ENCODE data around the gene CASZ1. TPM values are rescaled to one million over a fixed set of nuclear protein-coding genes. Genes with fewer than 3 reads are reported as not detected.
A peak's percentile ranks its signal among the peaks of the same experiment; 100 is the strongest.

CASZ1 gene
- total RNA-seq, 8 experiments from 2014 or later = 0.46 to 15.1 (median 6.4) TPM

GRCh38 chr1:10676963-10677362, 119.5 kb downstream of the CASZ1 start:
- in situ Hi-C loops (cut with MboI; ENCODE audit: low pct_unique_long_range_greater_than_20kb in 2 of 9, low sequenced_read_pairs in 9 of 9, unreplicated experiment in 9 of 9) = loop anchor here in 1 of 9 experiments (25.0 kb wide), 1 partner anchor 110 kb away; the partner anchor contains the start of gene CASZ1
- Histone ChIP-seq H3K4me1 (replicated peaks in 1 of 2) (peaks cover 51 to 77% of the 10 kb centered on the region in 2 donors), H3K27ac (peak overlapping the region in 1 of 2 donors; percentile 45), H3K4me3 (no peak overlapping the region)
- ATAC-seq (replicated peaks in 6 of 8) = peak in 5 of 8 experiments; percentile 40 to 56 (median 48)
- WGBS, 10 experiments = 8 to 55% (median 31%) methylated on average over 6 to 7 of the region's 13 CpGs; no CpG with 5 or more reads in 7 of the 10 experiments

- 75 to 100% (median 92%) methylated on average over 1 to 3 of the region's 5 CpGs; no CpG with 5 or more reads in 7 of the 10 experiments for WGBS, 10 experiments
- no peak for ATAC-seq (replicated peaks in 6 of 8)
- Histone ChIP-seq H3K27ac (no peak overlapping the region), H3K4me1 (replicated peaks in 1 of 2) (peaks cover 63 to 79% of the 10 kb centered on the region in 2 donors), H3K4me3 (no peak overlapping the region)
- in situ Hi-C loops (cut with MboI; ENCODE audit: low pct_unique_long_range_greater_than_20kb in 2 of 9, low sequenced_read_pairs in 9 of 9, unreplicated experiment in 9 of 9) = loop anchor here in 1 of 9 experiments (25.0 kb wide), 1 partner anchor 111 kb away; the partner anchor contains the start of gene CASZ1
These were observed 120.6 kb downstream of the CASZ1 start for GRCh38 chr1:10675813-10676212.

- WGBS, 10 experiments = 40 to 74% (median 53%) methylated on average over 1 to 12 of the region's 29 CpGs; no CpG with 5 or more reads in 7 of the 10 experiments
- peak overlapping the region; percentile 8 to 75 for H3K27ac ChIP-seq
- in situ Hi-C loops (cut with MboI; ENCODE audit: low pct_unique_long_range_greater_than_20kb in 2 of 9, low sequenced_read_pairs in 9 of 9, unreplicated experiment in 9 of 9) = loop anchor here in 1 of 9 experiments (25.0 kb wide), 1 partner anchor 112 kb away; the partner anchor contains the start of gene CASZ1
- H3K4me3 ChIP-seq = no peak overlapping the region
- H3K4me1 ChIP-seq (replicated peaks in 1 of 2) = peaks cover 71 to 85% of the 10 kb centered on the region in 2 donors
- no peak for ATAC-seq (replicated peaks in 6 of 8)
These were observed 121.5 kb downstream of the CASZ1 start for GRCh38 chr1:10674700-10675609.

GRCh38 chr1:10674222-10674621, 122.2 kb downstream of the CASZ1 start:
- H3K4me3 ChIP-seq = no peak overlapping the region
- ATAC-seq (replicated peaks in 6 of 8) = no peak
- H3K27ac ChIP-seq = peak overlapping the region; percentile 45 to 75
- H3K4me1 ChIP-seq (replicated peaks in 1 of 2) = peaks cover 79 to 87% of the 10 kb centered on the region in 2 donors
- in situ Hi-C loops (cut with MboI; ENCODE audit: low pct_unique_long_range_greater_than_20kb in 2 of 9, low sequenced_read_pairs in 9 of 9, unreplicated experiment in 9 of 9) = no loop called here
- WGBS, 10 experiments = 60 to 90% (median 67%) methylated on average over 1 to 7 of the region's 16 CpGs; no CpG with 5 or more reads in 5 of the 10 experiments

- Histone ChIP-seq H3K4me1 (replicated peaks in 1 of 2) (peaks cover 83 to 92% of the 10 kb centered on the region in 2 donors), H3K27ac (peak overlapping the region; percentile 48 to 79), H3K4me3 (no peak overlapping the region)
- ATAC-seq (replicated peaks in 6 of 8) = peak in 3 of 8 experiments; percentile 2 to 56 (median 7)
- 36 to 100% (median 66%) methylated on average over 1 to 13 of the region's 19 CpGs; no CpG with 5 or more reads in 1 of the 10 experiments for WGBS, 10 experiments
- in situ Hi-C loops (cut with MboI; ENCODE audit: low pct_unique_long_range_greater_than_20kb in 2 of 9, low sequenced_read_pairs in 9 of 9, unreplicated experiment in 9 of 9) = no loop called here
These were observed 123.2 kb downstream of the CASZ1 start for GRCh38 chr1:10673109-10673711.

GRCh38 chr1:10672343-10673050, 123.9 kb downstream of the CASZ1 start:
- H3K4me3 ChIP-seq = no peak overlapping the region
- H3K4me1 ChIP-seq (replicated peaks in 1 of 2) = peaks cover 84 to 93% of the 10 kb centered on the region in 2 donors
- peak overlapping the region; percentile 48 to 79 for H3K27ac ChIP-seq
- WGBS, 10 experiments = 17 to 84% (median 49%) methylated on average over 2 to 17 of the region's 35 CpGs; no CpG with 5 or more reads in 2 of the 10 experiments
- in situ Hi-C loops (cut with MboI; ENCODE audit: low pct_unique_long_range_greater_than_20kb in 2 of 9, low sequenced_read_pairs in 9 of 9, unreplicated experiment in 9 of 9) = no loop called here
- peak in 4 of 8 experiments; percentile 5 to 46 (median 24) for ATAC-seq (replicated peaks in 6 of 8)

- H3K4me3 ChIP-seq = no peak overlapping the region
- in situ Hi-C loops (cut with MboI; ENCODE audit: low pct_unique_long_range_greater_than_20kb in 2 of 9, low sequenced_read_pairs in 9 of 9, unreplicated experiment in 9 of 9) = no loop called here
- ATAC-seq (replicated peaks in 6 of 8) = peak in 6 of 8 experiments; percentile 4 to 42 (median 38)
- H3K4me1 ChIP-seq (replicated peaks in 1 of 2) = peaks cover 79 to 93% of the 10 kb centered on the region in 2 donors
- peak overlapping the region; percentile 74 to 79 for H3K27ac ChIP-seq
- WGBS, 10 experiments = 12 to 80% (median 48%) methylated on average over 1 to 11 of the region's 27 CpGs; no CpG with 5 or more reads in 4 of the 10 experiments
These were observed 124.7 kb downstream of the CASZ1 start for GRCh38 chr1:10671622-10672342.

- Histone ChIP-seq H3K27ac (peak overlapping the region; percentile 74 to 79), H3K4me1 (replicated peaks in 1 of 2) (peaks cover 73 to 93% of the 10 kb centered on the region in 2 donors), H3K4me3 (no peak overlapping the region)
- in situ Hi-C loops (cut with MboI; ENCODE audit: low pct_unique_long_range_greater_than_20kb in 2 of 9, low sequenced_read_pairs in 9 of 9, unreplicated experiment in 9 of 9) = no loop called here
- 20 to 67% (median 53%) methylated on average over 1 to 16 of the region's 18 CpGs; no CpG with 5 or more reads in 3 of the 10 experiments for WGBS, 10 experiments
- peak in 5 of 8 experiments; percentile 13 to 45 (median 37) for ATAC-seq (replicated peaks in 6 of 8)
These were observed 125.4 kb downstream of the CASZ1 start for GRCh38 chr1:10671090-10671489.

GRCh38 chr1:10670190-10670589, 126.3 kb downstream of the CASZ1 start:
- Histone ChIP-seq H3K4me1 (replicated peaks in 1 of 2) (peaks cover 73 to 92% of the 10 kb centered on the region in 2 donors), H3K27ac (peak overlapping the region in 1 of 2 donors; percentile 79), H3K4me3 (no peak overlapping the region)
- 60 to 93% (median 60%) methylated on average over 1 to 5 of the region's 10 CpGs; no CpG with 5 or more reads in 7 of the 10 experiments for WGBS, 10 experiments
- no peak for ATAC-seq (replicated peaks in 6 of 8)
- in situ Hi-C loops (cut with MboI; ENCODE audit: low pct_unique_long_range_greater_than_20kb in 2 of 9, low sequenced_read_pairs in 9 of 9, unreplicated experiment in 9 of 9) = no loop called here

- 30 to 68% methylated on average over 2 to 4 of the region's 12 CpGs; no CpG with 5 or more reads in 8 of the 10 experiments for WGBS, 10 experiments
- in situ Hi-C loops (cut with MboI; ENCODE audit: low pct_unique_long_range_greater_than_20kb in 2 of 9, low sequenced_read_pairs in 9 of 9, unreplicated experiment in 9 of 9) = no loop called here
These were observed 126.9 kb downstream of the CASZ1 start for GRCh38 chr1:10669570-10669969.

GRCh38 chr1:10667861-10668761, 128.3 kb downstream of the CASZ1 start:
- 28 to 41% methylated on average over 8 to 9 of the region's 40 CpGs; no CpG with 5 or more reads in 8 of the 10 experiments for WGBS, 10 experiments
- no peak overlapping the region for H3K4me3 ChIP-seq
- H3K4me1 ChIP-seq (replicated peaks in 1 of 2) = peaks cover 75 to 91% of the 10 kb centered on the region in 2 donors
- peak overlapping the region in 1 of 2 donors; percentile 13 for H3K27ac ChIP-seq
- ATAC-seq (replicated peaks in 6 of 8) = peak in 6 of 8 experiments; percentile 0 to 40 (median 12)
- in situ Hi-C loops (cut with MboI; ENCODE audit: low pct_unique_long_range_greater_than_20kb in 2 of 9, low sequenced_read_pairs in 9 of 9, unreplicated experiment in 9 of 9) = no loop called here

More at GRCh38 chr1:10669570-10669969, 126.9 kb downstream of the CASZ1 start:
- Histone ChIP-seq H3K4me3 (no peak overlapping the region), H3K27ac (no peak overlapping the region), H3K4me1 (replicated peaks in 1 of 2) (peaks cover 75 to 91% of the 10 kb centered on the region in 2 donors)
- peak in 1 of 8 experiments; percentile 17 for ATAC-seq (replicated peaks in 6 of 8)

All from motor neuron (in vitro differentiated cells).